GM18526 (cell line): Measurements from ENCODE around the gene ZNF831.

Source experiments
- POLR2A ChIP-seq: IDR thresholded peaks from 3 replicates; pipeline ENCODE4 v1.6.1; 2011; ENCODE audit not compliant: insufficient read length; ENCODE audit errors: extremely low read depth

ZNF831 gene

GRCh38 chr20:59301343-59302007 lies 137.9 kb downstream of the ZNF831 start:
- no peak for TF ChIP-seq POLR2A

- TF ChIP-seq POLR2A, result no peak
Measured at GRCh38 chr20:59305908-59306655, 142.5 kb downstream of the ZNF831 start.

GRCh38 chr20:59307270-59307669 lies 143.6 kb downstream of the ZNF831 start:
- no peak for TF ChIP-seq POLR2A
